Epidermal melanocyte (primary cell): ENCODE results near the gene YTHDF1.
"Not testable (repeated sequence)": the region's sequence is repeated elsewhere in the genome, so short reads cannot be mapped to it uniquely, and the experiment has no call there.

Source experiments
- DNase-seq: peaks from one replicate; pipeline ENCODE4 v3.0.0; 2011; ENCODE audit warnings: low spot score; ENCODE audit not compliant: insufficient read length

The YTHDF1 gene

GRCh38 chr20:63158845-63159244 is 57.1 kb downstream of the YTHDF1 start:
- DNase-seq = no peak

- no peak for DNase-seq
Measured at GRCh38 chr20:63158352-63158751, 57.6 kb downstream of the YTHDF1 start.

DNA sequence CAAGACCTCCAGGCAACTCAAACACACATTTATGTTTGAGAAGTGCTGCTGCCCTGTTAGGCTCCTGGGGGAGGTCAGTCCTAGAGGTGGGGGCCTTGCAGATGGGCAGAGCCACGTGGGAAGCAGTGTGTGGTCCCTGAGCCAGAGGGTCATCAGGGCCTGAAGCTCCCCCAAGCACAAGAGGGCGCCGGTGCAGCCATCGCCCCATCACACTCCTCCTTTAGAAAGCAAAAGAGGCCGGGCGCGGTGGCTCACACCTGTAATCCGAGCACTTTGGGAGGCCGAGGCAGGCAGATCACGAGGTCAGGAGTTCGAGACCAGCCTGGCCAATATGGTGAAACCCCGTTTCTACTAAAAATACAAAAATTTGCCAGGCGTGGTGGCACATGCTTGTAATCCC is 58.5 kb downstream of the YTHDF1 start:
- not testable (repeated sequence) for DNase-seq

GRCh38 chr20:63156221-63156671 is 59.7 kb downstream of the YTHDF1 start:
- DNase-seq = no peak

DNA sequence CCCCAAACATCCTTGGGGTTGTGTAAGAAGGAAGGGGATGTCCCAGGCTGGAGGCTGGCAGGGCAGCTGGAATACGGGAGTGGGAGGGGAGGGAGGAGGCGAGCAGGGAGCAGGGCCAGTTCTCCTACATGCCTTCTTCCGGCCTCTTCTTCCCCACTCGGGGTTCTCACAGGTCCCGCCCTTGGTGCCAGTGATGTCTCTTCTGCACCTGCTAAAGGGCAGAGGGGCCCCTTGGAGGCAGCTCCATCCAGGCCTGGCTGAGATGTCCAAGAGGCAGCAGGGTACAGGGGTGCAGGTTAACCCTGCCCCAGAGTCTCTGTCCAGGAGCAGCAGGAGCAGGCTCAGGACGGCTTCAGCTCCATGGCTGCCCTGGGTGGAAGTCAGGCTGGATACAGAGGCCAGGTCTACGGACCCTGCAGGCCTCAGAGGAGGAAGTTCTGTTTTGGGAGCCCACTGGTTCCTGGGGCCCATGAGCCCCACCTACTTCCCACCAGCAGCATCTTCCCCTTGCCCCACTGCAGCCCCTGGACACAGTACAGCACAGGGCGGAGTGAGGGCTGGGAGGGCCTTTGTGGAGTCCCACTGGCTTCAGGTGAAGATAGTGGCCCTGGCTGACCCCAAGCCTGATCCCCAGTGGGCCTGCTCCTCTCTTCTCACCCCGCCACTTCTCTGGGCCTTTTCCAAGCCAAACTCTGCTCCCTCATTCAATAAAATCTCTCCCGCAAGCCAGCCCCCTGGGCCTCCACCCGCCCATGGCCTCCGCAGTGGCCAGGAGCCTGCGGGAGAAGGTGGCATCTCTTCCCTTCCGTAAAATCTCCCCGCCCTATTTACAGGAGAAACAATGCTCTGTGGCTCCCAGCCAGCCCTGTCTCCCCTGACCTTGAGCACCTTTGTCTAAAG is 60.4 kb downstream of the YTHDF1 start:
- DNase-seq = no peak

- no peak for DNase-seq
Measured at GRCh38 chr20:63154395-63154794, 61.5 kb downstream of the YTHDF1 start.

GRCh38 chr20:63153254-63154221 is 62.4 kb downstream of the YTHDF1 start:
- DNase-seq = no peak

GRCh38 chr20:63152322-63153253 is 63.3 kb downstream of the YTHDF1 start:
- DNase-seq = no peak

GRCh38 chr20:63151554-63152321 is 64.2 kb downstream of the YTHDF1 start:
- DNase-seq = no peak

- no peak for DNase-seq
Measured at GRCh38 chr20:63150911-63151531, 64.9 kb downstream of the YTHDF1 start.

- DNase-seq = no peak
Measured at GRCh38 chr20:63150391-63150898, 65.5 kb downstream of the YTHDF1 start.

GRCh38 chr20:63149531-63150192 is 66.3 kb downstream of the YTHDF1 start:
- no peak for DNase-seq

- no peak for DNase-seq
Measured at GRCh38 chr20:63148696-63149095, 67.2 kb downstream of the YTHDF1 start.

- no peak for DNase-seq
Measured at GRCh38 chr20:63147532-63147931, 68.4 kb downstream of the YTHDF1 start.
